K562 (cell line): Measurements from ENCODE around the gene CMBL. TPM values are rescaled to one million over a fixed set of nuclear protein-coding genes. Genes with fewer than 3 reads are reported as not detected.

Source experiments
- ATF7 ChIP-seq: fragments of 450-650 bp; IDR thresholded peaks from 2 replicates; pipeline ENCODE4 v1.7.1; 2014; ENCODE audit warnings: mild to moderate bottlenecking, moderate library complexity
- BRF1 ChIP-seq: IDR thresholded peaks from 3 replicates; pipeline ENCODE4 v1.6.1; 2011; ENCODE audit warnings: borderline replicate concordance, mild to moderate bottlenecking; ENCODE audit not compliant: insufficient read length; ENCODE audit errors: extremely low read depth
- CREBBP ChIP-seq: IDR thresholded peaks from one replicate; pipeline ENCODE4 v1.6.1; 2012; ENCODE audit warnings: low read depth, mild to moderate bottlenecking, control low read depth, inconsistent platforms, low read length
- DNMT1 ChIP-seq: fragments of 450-650 bp; IDR thresholded peaks from 2 replicates; pipeline ENCODE4 v1.6.1; 2016; ENCODE audit warnings: antibody characterized with exemption, mild to moderate bottlenecking
- GTF2F1 ChIP-seq: IDR thresholded peaks from 2 replicates; pipeline ENCODE4 v1.6.1; 2011; ENCODE audit warnings: low read depth, low read length, improper control_type of control experiment
- HLTF ChIP-seq: fragments of 450-650 bp; IDR thresholded peaks from 2 replicates; pipeline ENCODE4 v1.6.1; 2016
- MTF1 ChIP-seq: fragments of 250-450 bp; sonication (Bioruptor Pico); IDR thresholded peaks from 2 replicates; pipeline ENCODE4 v1.9.0; 2021; ENCODE audit warnings: moderate library complexity, mild to moderate bottlenecking, inconsistent platforms, borderline replicate concordance
- MXI1 ChIP-seq: IDR thresholded peaks from 2 replicates; pipeline ENCODE4 v1.6.1; 2011; ENCODE audit warnings: low read depth, mild to moderate bottlenecking, improper control_type of control experiment, low read length
- NCOA2 ChIP-seq, 2 experiments: fragments of 450-650 bp; IDR thresholded peaks; 2 replicates each; pipeline ENCODE4 v1.6.1; 2018; ENCODE audit warnings: mild to moderate bottlenecking in 2 of 2, moderate library complexity in 1 of 2; ENCODE audit not compliant: partially characterized antibody in 2 of 2
- PRPF4 ChIP-seq: fragments of 200-400 bp; formaldehyde crosslinking; IDR thresholded peaks from one replicate; pipeline ENCODE4 v1.6.1; 2017; ENCODE audit warnings: low read length, low read depth, mild to moderate bottlenecking; ENCODE audit not compliant: insufficient read depth, poor library complexity, severe bottlenecking
- SMAD4 ChIP-seq: fragments of 250-450 bp; sonication (Bioruptor Pico); conservative IDR thresholded peaks from 2 replicates; pipeline ENCODE4 v1.8.0; 2021; ENCODE audit warnings: inconsistent platforms, mild to moderate bottlenecking, moderate library complexity
- WHSC1 ChIP-seq: IDR thresholded peaks from one replicate; pipeline ENCODE4 v1.6.1; 2012; ENCODE audit warnings: low read length, control low read depth, inconsistent platforms
- ZNF124 ChIP-seq: sonication (generic); formaldehyde crosslinking; IDR thresholded peaks from 2 replicates; pipeline ENCODE4 v1.8.1; 2022; ENCODE audit warnings: missing genetic modification reagents
- ZNF668 ChIP-seq: fragments of 250-450 bp; sonication (Bioruptor Pico); IDR thresholded peaks from 2 replicates; pipeline ENCODE4 v1.8.0; 2022; ENCODE audit warnings: mild to moderate bottlenecking, inconsistent platforms
- ZNF77 ChIP-seq: fragments of 250-450 bp; sonication (Bioruptor Pico); IDR thresholded peaks from 2 replicates; pipeline ENCODE4 v1.5.0; 2020
- polyA plus RNA-seq, 8 experiments: library from polyadenylated mRNA; depleted of rRNA in 4 of 8; stranded (reverse) in 5 of 8; unstranded in 3 of 8; fragments of >200 nt; fragmentation: Nextera tagmentation in 2 of 8; fragmentation: Illumina TruSeq in 1 of 8; extraction: Ambion mirVana in 2 of 8; extraction: Trizol in 1 of 8; gene quantifications; 2 replicates each; pipeline versions ENCODE4 v1.2.1 to v1.2.3, GENCODE V29; 2011 to 2014; ENCODE audit warnings: inconsistent platforms in 1 of 8, missing spikeins in 1 of 8
- total RNA-seq, 7 experiments: library from RNA; depleted of rRNA in 6 of 7; stranded (reverse); fragments of >200 nt in 6 of 7; fragmentation: Illumina TruSeq in 2 of 7; extraction: Trizol in 2 of 7; gene quantifications; 2 replicates each; pipeline versions ENCODE4 v1.2.1 to v1.2.3, GENCODE V29; 2011 to 2021; ENCODE audit warnings: low replicate concordance in 1 of 7
- TF ChIP-seq, protein P1 (sequence below): sonication (generic); formaldehyde crosslinking; IDR thresholded peaks from 2 replicates; pipeline ENCODE4 v1.8.0; 2022; ENCODE audit warnings: mild to moderate bottlenecking, missing genetic modification reagents, borderline replicate concordance
- TF ChIP-seq, protein P2 (sequence below): sonication (generic); formaldehyde crosslinking; IDR thresholded peaks from 2 replicates; pipeline ENCODE4 v1.9.0; 2022; ENCODE audit warnings: mild to moderate bottlenecking, missing genetic modification reagents
- TF ChIP-seq, protein P3 (sequence below): fragments of 450-650 bp; formaldehyde crosslinking; IDR thresholded peaks from 2 replicates; pipeline ENCODE4 v1.4.0; 2020; ENCODE audit warnings: mild to moderate bottlenecking, moderate library complexity
- TF ChIP-seq, protein P4 (sequence below), 2 experiments: IDR thresholded peaks; 2 replicates each; pipeline ENCODE4 v1.6.1; 2012; ENCODE audit warnings: improper control_type of control experiment in 2 of 2, low read depth in 2 of 2, low read length in 2 of 2, borderline replicate concordance in 1 of 2
- TF ChIP-seq, protein P5 (sequence below): fragments of 250-450 bp; sonication (Bioruptor Pico); IDR thresholded peaks from 2 replicates; pipeline ENCODE4 v1.8.0; 2022; ENCODE audit warnings: inconsistent platforms

Gene CMBL
- total and polyA plus RNA-seq, 9 of the 15 experiments (the other 6 are each of a cell fraction or from before 2014, with no cell fraction given) = 22.6 to 192 (median 71.1) TPM

DNA sequence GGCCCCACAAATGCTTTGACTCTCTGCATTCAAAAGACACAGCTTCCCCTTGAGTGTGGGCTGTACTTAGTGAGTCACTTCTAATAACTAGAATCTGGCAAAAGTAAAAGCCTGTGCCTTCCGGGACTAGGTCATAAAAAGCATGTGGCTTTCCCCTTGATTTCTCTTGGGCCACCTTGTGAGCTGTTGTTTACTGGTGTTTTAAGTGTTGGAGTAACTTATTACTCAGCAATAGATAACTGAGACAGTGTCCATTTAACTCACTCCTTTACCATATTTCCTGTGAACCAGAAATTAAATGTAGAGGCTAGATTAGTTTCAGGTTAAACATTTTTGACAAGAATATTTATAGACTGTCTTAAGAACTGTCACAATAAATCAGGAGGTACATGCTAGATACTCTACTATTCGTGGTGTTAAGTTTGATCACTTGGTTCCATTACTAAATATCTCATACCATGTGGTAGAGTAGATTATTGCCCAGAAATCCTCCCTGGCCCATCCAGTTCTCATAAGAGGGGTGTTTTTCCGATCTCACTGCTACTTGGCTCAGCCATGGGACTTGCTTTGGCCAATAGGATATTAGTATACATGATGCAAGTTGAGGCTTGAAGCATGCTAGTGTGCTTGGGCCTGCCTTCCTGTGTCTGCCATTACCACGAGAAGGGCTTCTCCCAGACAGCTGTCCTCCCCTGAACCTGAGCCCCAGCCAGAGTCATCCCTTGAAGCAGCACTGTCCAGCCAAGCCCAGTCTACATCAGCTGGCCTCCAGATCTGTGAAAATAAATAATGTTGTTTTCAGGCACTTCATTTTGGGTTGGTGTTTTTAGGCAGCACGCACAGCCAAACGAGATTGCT lies 10.4 kb upstream of the CMBL start (continued):
- TF ChIP-seq, protein P1, sequence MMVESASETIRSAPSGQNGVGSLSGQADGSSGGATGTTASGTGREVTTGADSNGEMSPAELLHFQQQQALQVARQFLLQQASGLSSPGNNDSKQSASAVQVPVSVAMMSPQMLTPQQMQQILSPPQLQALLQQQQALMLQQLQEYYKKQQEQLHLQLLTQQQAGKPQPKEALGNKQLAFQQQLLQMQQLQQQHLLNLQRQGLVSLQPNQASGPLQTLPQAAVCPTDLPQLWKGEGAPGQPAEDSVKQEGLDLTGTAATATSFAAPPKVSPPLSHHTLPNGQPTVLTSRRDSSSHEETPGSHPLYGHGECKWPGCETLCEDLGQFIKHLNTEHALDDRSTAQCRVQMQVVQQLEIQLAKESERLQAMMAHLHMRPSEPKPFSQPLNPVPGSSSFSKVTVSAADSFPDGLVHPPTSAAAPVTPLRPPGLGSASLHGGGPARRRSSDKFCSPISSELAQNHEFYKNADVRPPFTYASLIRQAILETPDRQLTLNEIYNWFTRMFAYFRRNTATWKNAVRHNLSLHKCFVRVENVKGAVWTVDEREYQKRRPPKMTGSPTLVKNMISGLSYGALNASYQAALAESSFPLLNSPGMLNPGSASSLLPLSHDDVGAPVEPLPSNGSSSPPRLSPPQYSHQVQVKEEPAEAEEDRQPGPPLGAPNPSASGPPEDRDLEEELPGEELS (CRISPR knock-in tag) = no peak
- TF ChIP-seq, protein P2, sequence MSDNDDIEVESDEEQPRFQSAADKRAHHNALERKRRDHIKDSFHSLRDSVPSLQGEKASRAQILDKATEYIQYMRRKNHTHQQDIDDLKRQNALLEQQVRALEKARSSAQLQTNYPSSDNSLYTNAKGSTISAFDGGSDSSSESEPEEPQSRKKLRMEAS (CRISPR knock-in tag) = peak; percentile 28; the same call in 1 of the 2 replicates
- TF ChIP-seq ZNF668 = no peak
- TF ChIP-seq CREBBP = no peak
- TF ChIP-seq HLTF = no peak
- TF ChIP-seq MTF1 (CRISPR knock-in tag) = no peak
- no peak for TF ChIP-seq MXI1
- no peak for TF ChIP-seq DNMT1
- no peak for TF ChIP-seq NCOA2 (IDR thresholded peaks at IDR 0.05; ENCODE audit: partially characterized antibody in 2 of 2)
- peak; percentile 38; the same call in 1 of the 2 replicates for TF ChIP-seq ATF7
- TF ChIP-seq GTF2F1 = no peak
- TF ChIP-seq, protein P3, sequence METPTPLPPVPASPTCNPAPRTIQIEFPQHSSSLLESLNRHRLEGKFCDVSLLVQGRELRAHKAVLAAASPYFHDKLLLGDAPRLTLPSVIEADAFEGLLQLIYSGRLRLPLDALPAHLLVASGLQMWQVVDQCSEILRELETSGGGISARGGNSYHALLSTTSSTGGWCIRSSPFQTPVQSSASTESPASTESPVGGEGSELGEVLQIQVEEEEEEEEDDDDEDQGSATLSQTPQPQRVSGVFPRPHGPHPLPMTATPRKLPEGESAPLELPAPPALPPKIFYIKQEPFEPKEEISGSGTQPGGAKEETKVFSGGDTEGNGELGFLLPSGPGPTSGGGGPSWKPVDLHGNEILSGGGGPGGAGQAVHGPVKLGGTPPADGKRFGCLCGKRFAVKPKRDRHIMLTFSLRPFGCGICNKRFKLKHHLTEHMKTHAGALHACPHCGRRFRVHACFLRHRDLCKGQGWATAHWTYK (CRISPR knock-in tag) = no peak
- peak; percentile 64; the same call in 1 of the 2 replicates for TF ChIP-seq SMAD4 (CRISPR knock-in tag)
- TF ChIP-seq ZNF77 (CRISPR knock-in tag) = no peak
- no peak for TF ChIP-seq WHSC1
- TF ChIP-seq, protein P4, sequence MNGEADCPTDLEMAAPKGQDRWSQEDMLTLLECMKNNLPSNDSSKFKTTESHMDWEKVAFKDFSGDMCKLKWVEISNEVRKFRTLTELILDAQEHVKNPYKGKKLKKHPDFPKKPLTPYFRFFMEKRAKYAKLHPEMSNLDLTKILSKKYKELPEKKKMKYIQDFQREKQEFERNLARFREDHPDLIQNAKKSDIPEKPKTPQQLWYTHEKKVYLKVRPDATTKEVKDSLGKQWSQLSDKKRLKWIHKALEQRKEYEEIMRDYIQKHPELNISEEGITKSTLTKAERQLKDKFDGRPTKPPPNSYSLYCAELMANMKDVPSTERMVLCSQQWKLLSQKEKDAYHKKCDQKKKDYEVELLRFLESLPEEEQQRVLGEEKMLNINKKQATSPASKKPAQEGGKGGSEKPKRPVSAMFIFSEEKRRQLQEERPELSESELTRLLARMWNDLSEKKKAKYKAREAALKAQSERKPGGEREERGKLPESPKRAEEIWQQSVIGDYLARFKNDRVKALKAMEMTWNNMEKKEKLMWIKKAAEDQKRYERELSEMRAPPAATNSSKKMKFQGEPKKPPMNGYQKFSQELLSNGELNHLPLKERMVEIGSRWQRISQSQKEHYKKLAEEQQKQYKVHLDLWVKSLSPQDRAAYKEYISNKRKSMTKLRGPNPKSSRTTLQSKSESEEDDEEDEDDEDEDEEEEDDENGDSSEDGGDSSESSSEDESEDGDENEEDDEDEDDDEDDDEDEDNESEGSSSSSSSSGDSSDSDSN (IDR thresholded peaks at IDR 0.05; ENCODE audit: borderline replicate concordance in 1 of 2, low read depth in 2 of 2, low read length in 2 of 2) = no peak
- TF ChIP-seq BRF1 = no peak
- no peak for TF ChIP-seq ZNF124 (CRISPR knock-in tag)
- no peak for TF ChIP-seq PRPF4
- TF ChIP-seq, protein P5, sequence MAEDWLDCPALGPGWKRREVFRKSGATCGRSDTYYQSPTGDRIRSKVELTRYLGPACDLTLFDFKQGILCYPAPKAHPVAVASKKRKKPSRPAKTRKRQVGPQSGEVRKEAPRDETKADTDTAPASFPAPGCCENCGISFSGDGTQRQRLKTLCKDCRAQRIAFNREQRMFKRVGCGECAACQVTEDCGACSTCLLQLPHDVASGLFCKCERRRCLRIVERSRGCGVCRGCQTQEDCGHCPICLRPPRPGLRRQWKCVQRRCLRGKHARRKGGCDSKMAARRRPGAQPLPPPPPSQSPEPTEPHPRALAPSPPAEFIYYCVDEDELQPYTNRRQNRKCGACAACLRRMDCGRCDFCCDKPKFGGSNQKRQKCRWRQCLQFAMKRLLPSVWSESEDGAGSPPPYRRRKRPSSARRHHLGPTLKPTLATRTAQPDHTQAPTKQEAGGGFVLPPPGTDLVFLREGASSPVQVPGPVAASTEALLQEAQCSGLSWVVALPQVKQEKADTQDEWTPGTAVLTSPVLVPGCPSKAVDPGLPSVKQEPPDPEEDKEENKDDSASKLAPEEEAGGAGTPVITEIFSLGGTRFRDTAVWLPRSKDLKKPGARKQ (CRISPR knock-in tag) = no peak
